LNCaP clone FGC (cell line): ENCODE results near the gene KCNK2.

Experiments used
- DNase-seq: peaks from one replicate; pipeline ENCODE4 v3.0.0-alpha.2; 2011; ENCODE audit warnings: low read depth
- H3K4me3 ChIP-seq: 2 replicates; pipeline ENCODE4 v1.5.1; 2011; ENCODE audit warnings: mild to moderate bottlenecking, low read depth, low read length, control low read depth
- TF ChIP-seq, protein P1 (sequence below): IDR thresholded peaks from 2 replicates; pipeline ENCODE4 v1.5.1; 2012; ENCODE audit warnings: mild to moderate bottlenecking; ENCODE audit not compliant: control insufficient read depth, insufficient read depth; ENCODE audit errors: extremely low read depth

Gene KCNK2

DNA sequence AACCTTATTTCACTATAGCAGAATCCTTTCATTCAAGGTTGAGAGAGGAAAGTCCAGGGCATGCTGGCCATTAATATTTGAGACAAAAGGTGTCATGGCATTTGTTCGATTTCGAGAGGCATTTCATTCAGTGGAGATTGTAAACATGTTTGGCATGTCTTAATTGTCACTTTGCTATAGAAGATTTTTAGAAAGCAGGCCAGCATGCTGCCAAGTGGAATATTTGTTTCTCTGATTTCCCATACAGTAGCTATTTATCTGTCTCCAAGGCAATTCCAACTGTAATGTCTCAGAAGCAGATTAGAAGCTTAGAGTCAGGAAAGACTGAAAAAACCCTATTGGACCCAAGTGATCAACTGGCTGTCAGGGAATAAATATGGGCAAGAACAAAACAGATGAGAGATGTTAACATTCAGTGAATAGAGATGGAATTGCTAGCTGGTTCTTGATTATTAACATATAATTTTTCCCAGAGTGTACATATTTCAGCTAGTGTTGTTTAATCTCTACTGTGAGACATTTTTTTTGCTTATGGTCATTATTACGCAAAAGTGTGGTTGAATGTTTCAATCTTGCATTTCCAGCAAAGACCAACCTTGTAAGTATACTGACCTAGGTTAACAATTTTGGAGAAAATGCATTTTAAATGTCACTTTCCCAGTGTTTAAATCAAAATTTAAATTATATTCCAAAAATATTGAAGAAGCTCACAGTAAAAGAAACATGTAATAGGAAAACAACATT lies 174.6 kb downstream of the KCNK2 start:
- no peak for DNase-seq
- no peak overlapping the region for H3K4me3 ChIP-seq
- TF ChIP-seq, protein P1, sequence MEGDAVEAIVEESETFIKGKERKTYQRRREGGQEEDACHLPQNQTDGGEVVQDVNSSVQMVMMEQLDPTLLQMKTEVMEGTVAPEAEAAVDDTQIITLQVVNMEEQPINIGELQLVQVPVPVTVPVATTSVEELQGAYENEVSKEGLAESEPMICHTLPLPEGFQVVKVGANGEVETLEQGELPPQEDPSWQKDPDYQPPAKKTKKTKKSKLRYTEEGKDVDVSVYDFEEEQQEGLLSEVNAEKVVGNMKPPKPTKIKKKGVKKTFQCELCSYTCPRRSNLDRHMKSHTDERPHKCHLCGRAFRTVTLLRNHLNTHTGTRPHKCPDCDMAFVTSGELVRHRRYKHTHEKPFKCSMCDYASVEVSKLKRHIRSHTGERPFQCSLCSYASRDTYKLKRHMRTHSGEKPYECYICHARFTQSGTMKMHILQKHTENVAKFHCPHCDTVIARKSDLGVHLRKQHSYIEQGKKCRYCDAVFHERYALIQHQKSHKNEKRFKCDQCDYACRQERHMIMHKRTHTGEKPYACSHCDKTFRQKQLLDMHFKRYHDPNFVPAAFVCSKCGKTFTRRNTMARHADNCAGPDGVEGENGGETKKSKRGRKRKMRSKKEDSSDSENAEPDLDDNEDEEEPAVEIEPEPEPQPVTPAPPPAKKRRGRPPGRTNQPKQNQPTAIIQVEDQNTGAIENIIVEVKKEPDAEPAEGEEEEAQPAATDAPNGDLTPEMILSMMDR: no peak

DNA sequence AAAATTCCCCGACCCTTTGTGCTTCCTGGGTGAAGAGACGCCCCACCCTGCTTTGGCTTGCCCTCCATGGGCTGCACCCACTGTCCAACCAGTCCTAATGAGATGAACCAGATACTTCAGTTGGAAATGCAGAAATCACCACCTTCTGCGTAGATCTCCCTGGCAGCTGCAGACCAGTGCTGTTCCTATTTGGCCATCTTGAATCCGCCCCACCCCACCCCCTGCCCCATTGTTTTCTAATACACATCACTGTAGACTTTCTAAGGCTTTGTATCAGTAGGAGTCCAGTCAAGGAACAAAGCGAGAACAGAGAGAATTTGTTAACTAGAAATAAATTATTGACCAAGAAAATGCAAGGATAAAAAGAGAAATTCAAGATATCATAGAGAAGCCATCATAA lies 178.2 kb downstream of the KCNK2 start:
- TF ChIP-seq, protein P1: no peak
- DNase-seq: no peak
- no peak overlapping the region for H3K4me3 ChIP-seq

DNA sequence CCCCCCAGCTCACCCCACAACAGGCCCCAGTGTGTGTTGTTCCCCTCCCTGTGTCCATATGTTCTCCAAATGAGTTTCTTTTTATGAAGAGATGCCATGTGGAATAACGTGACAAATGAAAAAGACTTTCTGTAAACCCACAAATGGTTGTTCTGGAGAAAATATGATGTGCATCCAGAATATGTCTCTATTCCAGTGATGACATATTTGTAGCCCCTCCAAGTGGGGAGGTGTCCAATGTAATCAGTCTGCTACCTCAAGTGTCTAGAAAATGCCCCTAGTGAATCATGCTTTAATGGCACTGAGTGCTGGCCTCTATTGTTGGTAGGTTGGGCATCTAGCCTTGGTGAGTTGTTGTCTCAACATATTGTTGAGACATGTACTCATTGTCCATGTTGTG lies 179.6 kb downstream of the KCNK2 start:
- no peak overlapping the region for H3K4me3 ChIP-seq
- no peak for DNase-seq
- TF ChIP-seq, protein P1: no peak

DNA sequence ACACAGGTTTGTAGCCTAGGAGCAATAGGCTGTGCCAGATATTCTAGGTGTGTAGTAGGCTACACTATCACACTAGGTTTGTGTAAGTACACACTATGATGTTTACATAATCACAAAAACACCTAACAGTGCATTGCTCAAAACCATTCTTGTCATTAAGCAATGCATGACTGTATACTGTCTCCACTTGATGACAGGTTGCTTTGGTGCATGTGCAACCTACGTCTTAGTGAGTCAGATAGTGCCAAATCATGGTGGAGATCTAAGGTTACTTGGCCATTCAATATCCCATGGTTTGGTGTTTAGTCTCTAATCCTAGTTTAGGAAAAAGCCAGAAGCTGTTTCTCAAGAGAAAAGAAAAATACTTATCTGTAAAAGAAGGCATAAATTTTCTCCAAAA lies 181.1 kb downstream of the KCNK2 start:
- DNase-seq: no peak
- TF ChIP-seq, protein P1: no peak

DNA sequence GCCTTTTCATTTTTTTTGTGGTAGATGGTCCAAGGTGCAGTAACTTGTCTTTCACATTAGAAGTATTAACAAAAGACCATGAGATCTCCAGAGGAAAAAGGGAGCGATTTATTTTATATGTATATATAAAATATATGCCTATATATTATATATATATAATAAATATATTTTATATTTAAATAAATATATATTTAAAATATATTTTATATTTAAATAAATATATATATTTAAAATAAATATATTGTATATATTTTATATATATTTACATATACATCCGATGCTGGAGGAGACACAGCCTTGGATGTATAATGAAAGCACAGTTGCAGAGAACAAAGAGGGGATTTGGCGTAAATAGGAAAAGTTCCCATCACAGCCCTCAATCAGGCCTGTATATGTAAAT lies 182.1 kb downstream of the KCNK2 start:
- no peak for DNase-seq
- no peak overlapping the region for H3K4me3 ChIP-seq
- TF ChIP-seq, protein P1: no peak

More for the DNA sequence above, 181.1 kb downstream of the KCNK2 start:
- H3K4me3 ChIP-seq: no peak overlapping the region

DNA sequence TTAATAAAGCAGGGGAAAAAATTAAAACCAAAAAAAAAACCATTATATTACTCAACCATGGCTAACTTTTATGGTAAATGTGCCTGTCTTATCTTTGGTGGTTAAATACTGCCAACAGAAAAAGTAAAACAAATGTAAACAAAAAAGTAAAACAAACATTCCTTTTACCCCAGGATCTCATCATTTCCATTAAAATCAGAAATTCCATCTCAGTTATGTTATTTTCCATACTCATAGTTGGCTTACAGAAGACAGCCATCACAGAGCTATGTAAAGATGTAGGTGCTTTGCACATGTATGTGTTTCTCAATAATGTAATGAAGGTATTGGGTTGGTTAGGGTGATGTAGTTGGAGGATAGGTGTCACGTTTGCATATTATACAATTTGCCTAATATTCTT lies 185.0 kb downstream of the KCNK2 start:
- DNase-seq: no peak
- H3K4me3 ChIP-seq: no peak overlapping the region
- TF ChIP-seq, protein P1: no peak

DNA sequence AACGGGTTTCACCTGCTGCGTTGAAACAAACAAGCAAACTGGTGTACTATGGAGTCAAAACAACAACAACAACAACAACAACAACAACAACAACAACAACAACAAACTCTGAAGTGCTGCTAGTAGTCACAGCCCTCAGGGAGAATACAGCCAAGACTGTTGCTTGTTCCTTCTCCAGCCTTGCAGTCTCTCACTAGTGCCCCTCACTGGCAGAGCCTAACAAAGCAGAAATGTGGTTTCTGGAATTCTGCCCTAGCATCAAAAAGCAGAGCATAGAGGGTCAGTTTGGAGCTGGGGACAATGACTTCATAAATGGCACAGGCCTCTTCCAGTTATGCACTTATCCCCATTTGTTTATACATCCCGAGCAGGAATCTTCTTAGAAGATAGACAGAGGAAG lies 187.4 kb downstream of the KCNK2 start:
- no peak overlapping the region for H3K4me3 ChIP-seq
- no peak for DNase-seq

More for the DNA sequence above, 187.4 kb downstream of the KCNK2 start:
- TF ChIP-seq, protein P1: no peak
